Neural crest cell (in vitro differentiated cells): ENCODE measurements around the gene SEC14L5. TPM values are rescaled to one million over a fixed set of nuclear protein-coding genes. Genes with fewer than 3 reads are reported as not detected.

Experiments
- DNase-seq: peaks from one replicate; pipeline ENCODE4 v3.0.0; 2021; ENCODE audit warnings: low read depth, mixed read lengths, low spot score
- H3K27ac Mint-ChIP-seq: one replicate; pipeline ENCODE4 v1.8.0; 2021; ENCODE audit warnings: mild to moderate bottlenecking, mixed read lengths; ENCODE audit not compliant: unreplicated experiment
- H3K27me3 Mint-ChIP-seq: 2 replicates; pipeline ENCODE4 v1.8.0; 2021; ENCODE audit warnings: low read depth, mild to moderate bottlenecking, mixed read lengths
- H3K36me3 Mint-ChIP-seq: 2 replicates; pipeline ENCODE4 v1.8.0; 2021; ENCODE audit warnings: low read depth, mild to moderate bottlenecking, mixed read lengths
- H3K4me1 Mint-ChIP-seq: 2 replicates; pipeline ENCODE4 v1.8.0; 2021; ENCODE audit warnings: mixed read lengths
- H3K4me3 Mint-ChIP-seq: one replicate; pipeline ENCODE4 v1.8.0; 2021; ENCODE audit warnings: mild to moderate bottlenecking, mixed read lengths
- H3K9me3 Mint-ChIP-seq: 2 replicates; pipeline ENCODE4 v1.8.0; 2021; ENCODE audit warnings: mixed read lengths
- CTCF ChIP-seq: fragments of 200-600 bp; sonication (generic); conservative IDR thresholded peaks from 2 replicates; pipeline ENCODE4 v1.5.0; 2021; ENCODE audit warnings: antibody characterized with exemption, mild to moderate bottlenecking
- total RNA-seq: library from RNA; stranded (reverse); gene quantifications from 2 replicates; pipeline ENCODE4 v1.2.1, GENCODE V29; 2021

Gene SEC14L5
- total RNA-seq, 1 donor from 2014 or later = 0.68 TPM

GRCh38 chr16:4984174-4984990 lies 26.3 kb downstream of the SEC14L5 start:
- TF ChIP-seq CTCF = peak; percentile 17
- Mint-ChIP-seq H3K27ac (no peak overlapping the region), H3K4me1 (no peaks in the 10 kb centered on the region), H3K27me3 (peaks cover 52% of the 10 kb centered on the region), H3K9me3 (peaks cover 8% of the 10 kb centered on the region), H3K4me3 (no peak overlapping the region), H3K36me3 (no peaks in the 10 kb centered on the region)
- DNase-seq = no peak

GRCh38 chr16:4987250-4987579 lies 29.1 kb downstream of the SEC14L5 start:
- Mint-ChIP-seq H3K27ac (no peak overlapping the region), H3K4me1 (no peaks in the 10 kb centered on the region), H3K27me3 (peaks cover 64% of the 10 kb centered on the region), H3K36me3 (no peaks in the 10 kb centered on the region), H3K4me3 (no peak overlapping the region), H3K9me3 (peaks cover 8% of the 10 kb centered on the region)
- no peak for TF ChIP-seq CTCF
- DNase-seq = no peak

GRCh38 chr16:4987580-4988374 lies 29.6 kb downstream of the SEC14L5 start:
- Mint-ChIP-seq H3K36me3 (no peaks in the 10 kb centered on the region), H3K9me3 (peaks cover 8% of the 10 kb centered on the region), H3K4me3 (no peak overlapping the region), H3K27ac (no peak overlapping the region), H3K27me3 (peaks cover 64% of the 10 kb centered on the region), H3K4me1 (no peaks in the 10 kb centered on the region)
- no peak for DNase-seq
- no peak for TF ChIP-seq CTCF

- Mint-ChIP-seq H3K27me3 (peaks cover 64% of the 10 kb centered on the region), H3K27ac (no peak overlapping the region), H3K4me3 (no peak overlapping the region), H3K36me3 (no peaks in the 10 kb centered on the region), H3K9me3 (peaks cover 9% of the 10 kb centered on the region), H3K4me1 (no peaks in the 10 kb centered on the region)
- TF ChIP-seq CTCF = no peak
- no peak for DNase-seq
Observed at GRCh38 chr16:4988647-4989046, 30.5 kb downstream of the SEC14L5 start.

- Mint-ChIP-seq H3K9me3 (peaks cover 3% of the 10 kb centered on the region), H3K4me1 (no peaks in the 10 kb centered on the region), H3K36me3 (no peaks in the 10 kb centered on the region), H3K27ac (no peak overlapping the region), H3K27me3 (peaks cover 64% of the 10 kb centered on the region), H3K4me3 (no peak overlapping the region)
- TF ChIP-seq CTCF = no peak
- DNase-seq = no peak
Observed at GRCh38 chr16:4989391-4990006, 31.4 kb downstream of the SEC14L5 start.
